Middle frontal gyrus (tissue), 1 donor: Measurements from ENCODE around the gene BNC2.
"Not testable (repeated sequence)": the region's sequence is repeated elsewhere in the genome, so short reads cannot be mapped to it uniquely, and the experiment has no call there.

Source experiments
- DNase-seq: peaks from one replicate; pipeline ENCODE4 v3.0.0-alpha.2; 2015; ENCODE audit warnings: low spot score; ENCODE audit errors: extremely low spot score

Gene BNC2

GRCh38 chr9:16545639-16546038 lies 324.8 kb downstream of the BNC2 start:
- DNase-seq: no peak

- no peak for DNase-seq
Observed at GRCh38 chr9:16544842-16545241, 325.6 kb downstream of the BNC2 start.

GRCh38 chr9:16543686-16544085 lies 326.8 kb downstream of the BNC2 start:
- DNase-seq: no peak

- no peak for DNase-seq
Observed at GRCh38 chr9:16543225-16543624, 327.2 kb downstream of the BNC2 start.

GRCh38 chr9:16542290-16542689 lies 328.2 kb downstream of the BNC2 start:
- no peak for DNase-seq

- no peak for DNase-seq
Observed at GRCh38 chr9:16540743-16541613, 329.5 kb downstream of the BNC2 start.

DNA sequence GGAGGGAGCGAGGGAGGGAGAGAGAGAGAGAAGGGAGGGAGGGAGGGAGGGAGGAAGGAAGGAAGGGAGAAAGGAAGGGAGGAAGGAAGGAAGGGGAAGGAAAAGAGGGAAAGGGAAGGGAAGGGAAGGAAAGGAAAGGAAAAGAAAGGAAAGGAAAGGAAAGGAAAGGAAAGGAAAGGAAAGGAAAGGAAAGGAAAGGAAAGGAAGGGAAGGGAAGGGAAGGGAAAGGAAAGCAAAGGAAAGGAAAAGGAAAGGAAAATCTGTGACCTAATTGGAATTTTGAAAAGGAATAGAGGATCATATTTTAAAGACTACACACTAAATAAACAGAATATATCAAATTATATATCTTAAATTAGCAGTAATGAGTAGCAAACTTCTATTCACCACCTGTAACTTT lies 330.8 kb downstream of the BNC2 start:
- DNase-seq: not testable (repeated sequence)

GRCh38 chr9:16535555-16535954 lies 334.9 kb downstream of the BNC2 start:
- no peak for DNase-seq

DNA sequence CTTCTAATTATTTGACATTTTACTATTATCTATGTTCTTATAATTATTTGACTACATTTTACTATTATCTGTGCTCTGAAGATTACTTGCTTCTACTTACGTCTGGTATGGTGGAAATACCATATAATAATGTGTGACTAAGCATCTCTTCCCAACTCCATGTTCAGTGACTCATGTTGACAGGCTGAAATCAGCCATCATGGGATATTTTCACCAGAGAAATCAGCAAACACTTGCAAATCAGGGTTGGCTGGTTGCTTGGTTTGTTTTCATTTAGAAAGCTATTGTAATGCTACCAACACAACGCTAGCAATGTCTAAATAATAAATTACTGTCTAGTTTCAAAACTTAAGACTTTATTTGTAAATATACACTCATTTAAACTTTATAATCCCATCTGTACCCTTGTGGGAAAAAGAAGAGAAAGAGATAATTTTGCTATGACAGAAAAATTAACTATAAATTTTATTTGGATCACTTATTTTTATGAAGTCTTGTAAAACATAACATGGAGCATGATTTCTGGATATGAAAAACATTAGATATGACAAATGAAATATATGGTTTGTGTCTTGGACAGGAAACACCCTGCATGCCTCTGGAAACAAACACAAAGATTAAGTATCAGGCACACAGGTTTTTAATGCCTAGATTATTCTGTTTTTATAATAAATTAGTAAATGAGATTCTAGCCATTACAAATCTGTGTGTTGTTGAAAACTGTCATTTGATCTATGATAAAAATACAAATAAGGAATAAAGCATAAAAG lies 337.6 kb downstream of the BNC2 start:
- DNase-seq: no peak

GRCh38 chr9:16532272-16532671 lies 338.2 kb downstream of the BNC2 start:
- DNase-seq: no peak

DNA sequence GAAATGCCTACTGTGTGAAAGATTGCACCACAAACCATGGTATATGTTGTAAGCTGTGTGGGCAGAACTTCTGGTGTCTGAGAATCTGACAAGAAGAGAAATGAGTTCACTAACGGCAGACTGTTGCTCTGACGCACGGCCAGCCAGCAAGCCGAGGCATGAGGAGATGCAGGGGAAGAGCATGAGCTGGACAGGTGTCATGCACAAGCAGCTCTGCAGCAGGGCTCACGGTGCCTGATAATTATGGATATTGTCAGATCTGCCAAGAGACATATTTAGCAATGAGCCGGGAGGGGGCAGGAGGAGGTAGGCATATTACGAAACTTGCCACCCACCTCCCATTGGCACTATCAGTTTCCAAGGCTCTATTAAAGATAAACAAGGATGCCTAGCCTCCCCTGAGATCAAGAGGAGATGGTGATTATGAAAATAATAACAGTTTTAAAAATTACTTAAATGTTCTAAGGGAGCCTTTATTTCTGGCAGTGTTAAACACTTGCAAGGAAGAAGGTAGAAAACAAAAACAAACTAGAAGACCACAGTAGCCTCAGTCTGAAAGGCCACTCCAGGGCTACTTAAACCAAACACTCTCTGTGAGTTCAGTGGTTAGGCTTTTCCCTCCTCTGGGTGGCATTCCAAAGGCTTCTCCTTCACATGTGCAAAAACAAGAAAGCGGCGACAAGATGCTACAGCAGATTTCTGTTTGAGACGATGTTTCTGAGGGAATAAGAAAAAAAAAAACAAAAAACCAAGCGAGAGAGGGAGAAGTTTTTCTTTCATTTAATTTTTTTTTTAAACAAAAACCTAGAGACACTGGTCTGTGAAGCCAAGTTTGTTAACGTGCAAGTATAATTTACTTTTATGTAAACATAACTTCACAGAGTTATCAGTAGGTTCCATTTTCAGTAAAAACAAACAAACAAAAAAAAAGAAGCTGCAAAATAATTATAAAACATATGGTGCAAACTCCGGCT lies 339.5 kb downstream of the BNC2 start:
- DNase-seq: no peak

- no peak for DNase-seq
Observed at GRCh38 chr9:16527573-16527972, 342.9 kb downstream of the BNC2 start.

DNA sequence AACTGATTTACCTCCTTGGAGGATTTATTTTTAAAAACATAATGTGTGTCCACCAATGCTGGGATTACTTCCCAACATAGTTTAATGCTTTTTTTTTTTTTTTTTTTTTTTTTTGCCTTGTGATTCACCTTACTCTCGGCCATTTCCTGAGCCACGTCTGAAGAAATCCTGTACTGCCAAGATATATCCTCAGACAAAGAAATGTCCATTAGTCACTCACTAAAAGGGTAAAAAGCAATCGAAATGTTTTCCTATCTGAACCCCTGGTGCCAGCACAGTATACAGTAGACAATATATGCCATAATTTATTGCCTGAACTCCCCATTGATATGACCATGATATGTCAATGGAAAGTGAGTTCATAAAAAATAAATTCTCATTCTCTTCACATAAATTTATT lies 344.1 kb downstream of the BNC2 start:
- no peak for DNase-seq

DNA sequence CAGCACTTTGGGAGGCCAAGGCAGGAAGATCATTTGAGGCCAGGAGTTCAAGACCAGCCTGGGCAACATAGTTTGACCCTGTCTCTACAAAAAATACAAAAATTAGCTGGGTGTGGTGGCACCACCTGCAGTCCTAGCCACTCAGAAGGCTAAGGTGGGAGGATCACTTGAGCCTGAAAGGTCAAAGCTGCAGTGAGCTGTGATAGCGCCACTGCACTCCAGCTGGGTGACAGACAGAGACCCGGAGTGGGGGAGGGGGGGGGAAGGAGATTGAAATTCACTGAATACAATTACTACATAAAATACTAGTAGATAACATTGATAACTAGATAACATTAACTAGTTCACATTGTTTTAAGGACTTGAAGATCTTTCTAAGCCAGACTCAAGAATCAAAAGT lies 345.6 kb downstream of the BNC2 start:
- no peak for DNase-seq

DNA sequence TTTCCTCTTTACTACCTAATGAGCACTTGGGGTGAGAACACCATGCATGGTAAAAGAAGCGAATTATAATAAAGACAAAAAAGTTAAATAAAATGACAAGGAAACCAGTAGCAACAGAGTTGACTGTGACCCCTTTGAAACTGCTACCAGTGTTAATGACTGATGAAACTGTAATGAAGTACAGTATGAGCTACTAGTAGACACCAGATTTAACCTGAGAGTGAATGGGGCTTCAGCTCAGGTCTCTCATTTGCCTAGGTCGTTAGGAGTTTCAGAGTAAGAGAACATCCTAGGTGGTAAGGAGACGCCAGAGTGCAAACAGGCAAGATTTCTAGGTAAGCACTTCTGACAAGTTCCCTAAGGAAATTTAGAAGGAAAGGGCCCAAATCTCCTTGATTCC lies 346.4 kb downstream of the BNC2 start:
- no peak for DNase-seq

DNA sequence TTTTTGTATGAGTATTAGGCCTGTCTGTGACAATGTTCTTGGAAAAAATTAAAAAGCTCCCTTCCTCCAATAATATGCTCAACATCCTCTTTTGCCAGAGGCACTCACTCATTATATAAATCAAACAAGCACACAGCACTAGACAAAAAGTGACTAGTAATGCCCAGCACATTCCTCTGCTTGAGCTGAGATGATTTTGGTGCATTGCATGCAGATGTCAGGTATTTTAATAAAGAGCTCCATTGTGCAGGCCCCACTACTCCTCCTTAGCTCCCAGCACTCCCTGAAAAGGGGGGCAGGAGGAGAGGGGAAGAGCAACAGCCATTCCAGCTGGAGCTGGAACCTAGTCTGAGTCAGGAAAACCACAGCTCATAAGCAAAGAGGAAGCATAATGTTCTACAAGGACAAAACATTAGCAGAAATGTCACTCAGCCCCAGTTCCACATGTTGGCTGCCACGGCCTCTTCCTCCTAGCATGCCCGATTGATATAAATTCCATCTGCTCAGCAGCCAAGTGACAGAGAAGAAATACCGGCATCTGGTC lies 348.5 kb downstream of the BNC2 start:
- no peak for DNase-seq

GRCh38 chr9:16519001-16519400 lies 351.5 kb downstream of the BNC2 start:
- no peak for DNase-seq

DNA sequence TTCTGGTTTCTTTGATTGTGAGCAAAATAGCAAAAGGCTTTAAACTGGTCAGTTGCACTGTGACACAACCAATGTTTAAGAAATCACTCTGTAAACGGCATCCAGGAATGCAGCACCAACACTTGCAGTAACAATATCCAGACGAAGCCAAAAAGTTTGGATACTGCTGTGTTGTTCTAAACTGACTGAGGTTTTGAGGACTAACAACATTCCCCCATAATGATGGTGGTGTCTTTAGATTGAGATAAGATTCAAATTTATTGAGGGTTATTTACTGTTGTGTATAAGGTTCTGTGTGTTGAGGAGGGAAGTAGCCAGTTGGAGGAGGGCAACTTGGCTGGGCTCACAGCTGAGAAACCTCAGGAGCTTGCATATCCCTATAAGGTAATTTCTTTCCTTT lies 353.6 kb downstream of the BNC2 start:
- DNase-seq: no peak

- no peak for DNase-seq
Observed at GRCh38 chr9:16515879-16516301, 354.6 kb downstream of the BNC2 start.

DNA sequence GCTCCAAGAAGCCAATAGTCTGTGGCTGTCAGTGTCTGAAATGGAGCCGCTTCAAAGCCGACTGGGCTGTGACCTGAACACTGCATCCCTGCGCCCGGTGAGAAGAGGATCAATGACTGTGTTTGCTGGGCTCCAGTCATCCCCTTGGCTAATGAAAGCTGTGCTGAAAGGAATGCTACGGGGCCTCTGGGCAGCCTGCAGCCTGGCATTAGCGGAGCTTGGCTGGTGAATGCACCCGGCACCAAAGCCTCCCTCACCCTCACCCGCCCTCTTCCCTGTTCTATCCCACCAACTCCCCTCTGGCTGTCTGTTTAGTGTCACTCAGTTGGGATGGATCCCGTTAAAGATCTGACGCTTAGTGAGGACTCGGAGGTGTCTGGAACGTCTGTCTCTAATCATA lies 355.3 kb downstream of the BNC2 start:
- DNase-seq: no peak

DNA sequence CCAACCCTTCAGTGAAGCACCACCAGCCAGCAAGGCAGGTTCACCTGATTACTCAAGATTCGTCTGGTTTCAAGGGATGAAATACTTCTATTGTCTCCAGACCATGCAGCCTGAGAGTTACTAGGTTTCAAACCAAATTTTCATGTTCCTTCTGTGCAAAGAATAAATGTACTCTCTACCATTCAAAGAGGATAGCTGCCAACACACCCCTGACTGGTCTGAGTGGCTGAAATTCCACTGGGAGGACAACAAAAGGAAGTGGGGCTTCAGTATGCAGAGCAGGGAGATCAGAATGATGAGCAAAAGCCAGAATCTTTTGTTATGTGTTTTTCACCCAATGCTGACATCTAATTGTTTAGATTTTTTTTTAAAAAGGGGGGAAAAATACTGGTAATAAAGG lies 356.3 kb downstream of the BNC2 start:
- DNase-seq: no peak
